ENCODE results near the gene TP53I13.

The TP53I13 gene

GRCh38 chr17:29573871-29574731, 5.6 kb downstream of the TP53I13 start:
- Histone ChIP-seq H3K27ac (ENCODE audit: low read length) (no peak overlapping the region), H3K36me3 (ENCODE audit: control insufficient read depth, insufficient read depth, low read length) (peaks cover 22% of the 10 kb centered on the region), H3K9me3 (ENCODE audit: control insufficient read depth, insufficient read depth, low read length) (no peaks in the 10 kb centered on the region), H3K4me1 (ENCODE audit: control insufficient read depth, insufficient read depth, low read length) (no peaks in the 10 kb centered on the region; the same call in 1 of the 2 replicates), H3K27me3 (ENCODE audit: control insufficient read depth, insufficient read depth, low read length) (no peaks in the 10 kb centered on the region), H3K4me3 (ENCODE audit: low read length) (no peak overlapping the region)
- DNase-seq (ENCODE audit: low read depth, low spot score): no peak
- no CpG with 5 or more reads among the region's 14 CpGs for WGBS (ENCODE audit: insufficient coverage, insufficient read length)

- H3K36me3 ChIP-seq (ENCODE audit: control insufficient read depth, insufficient read depth, low read length): peaks cover 22% of the 10 kb centered on the region
- H3K4me3 ChIP-seq (ENCODE audit: low read length): no peak overlapping the region
- no peaks in the 10 kb centered on the region for H3K27me3 ChIP-seq (ENCODE audit: control insufficient read depth, insufficient read depth, low read length)
- H3K4me1 ChIP-seq (ENCODE audit: control insufficient read depth, insufficient read depth, low read length): no peaks in the 10 kb centered on the region
- H3K27ac ChIP-seq (ENCODE audit: low read length): no peak overlapping the region
- no peak for DNase-seq (ENCODE audit: low read depth, low spot score)
- no CpG with 5 or more reads among the region's 17 CpGs for WGBS (ENCODE audit: insufficient coverage, insufficient read length)
- no peaks in the 10 kb centered on the region for H3K9me3 ChIP-seq (ENCODE audit: control insufficient read depth, insufficient read depth, low read length)
Measured at GRCh38 chr17:29574732-29575510, 6.4 kb downstream of the TP53I13 start.

GRCh38 chr17:29575511-29576213, 7.2 kb downstream of the TP53I13 start:
- Histone ChIP-seq H3K9me3 (ENCODE audit: control insufficient read depth, insufficient read depth, low read length) (no peaks in the 10 kb centered on the region), H3K4me1 (ENCODE audit: control insufficient read depth, insufficient read depth, low read length) (no peaks in the 10 kb centered on the region), H3K4me3 (ENCODE audit: low read length) (no peak overlapping the region), H3K27me3 (ENCODE audit: control insufficient read depth, insufficient read depth, low read length) (no peaks in the 10 kb centered on the region), H3K36me3 (ENCODE audit: control insufficient read depth, insufficient read depth, low read length) (peaks cover 22% of the 10 kb centered on the region), H3K27ac (ENCODE audit: low read length) (no peak overlapping the region)
- no peak for DNase-seq (ENCODE audit: low read depth, low spot score)
- no CpG with 5 or more reads among the region's 28 CpGs for WGBS (ENCODE audit: insufficient coverage, insufficient read length)

DNA sequence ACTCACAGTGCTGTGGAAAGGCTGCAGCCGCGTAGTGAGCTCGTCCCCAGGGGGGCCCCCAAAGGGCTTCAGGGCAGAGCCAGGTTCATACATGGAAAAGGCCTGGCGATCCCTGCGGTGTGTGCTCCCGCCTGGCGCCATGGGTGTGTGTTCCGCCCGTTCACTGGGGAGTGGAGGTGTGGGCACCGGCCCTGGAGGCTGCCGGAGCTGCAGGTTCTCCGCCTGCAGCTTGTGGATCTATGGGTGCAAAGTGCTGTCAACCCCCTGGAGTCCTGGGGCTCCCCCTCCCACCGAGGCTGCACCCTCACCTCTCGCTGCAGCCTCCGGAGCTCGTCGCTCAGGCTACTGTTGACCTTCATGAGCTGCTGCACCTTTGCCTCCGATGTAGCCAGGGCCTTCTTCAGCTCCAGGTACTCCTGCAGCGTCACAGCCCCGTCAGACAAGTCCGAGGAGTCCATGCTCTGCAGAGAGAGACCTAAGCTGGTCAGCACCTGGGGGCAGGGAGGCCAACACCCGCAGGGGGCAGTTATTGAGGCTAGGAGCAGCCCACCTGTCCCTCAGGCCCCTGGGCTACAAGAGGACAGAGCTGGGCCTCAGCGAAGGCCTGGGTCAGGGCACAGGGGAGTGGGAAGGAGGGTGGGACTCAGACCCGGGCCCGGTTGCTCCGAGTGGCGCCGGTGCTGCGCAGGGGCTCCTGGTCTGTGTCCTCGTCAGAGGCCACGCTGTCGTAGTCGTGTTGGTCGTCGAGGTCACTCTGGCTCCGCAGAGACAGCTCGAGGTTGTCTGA, 7.9 kb downstream of the TP53I13 start:
- Histone ChIP-seq H3K4me1 (ENCODE audit: control insufficient read depth, insufficient read depth, low read length) (no peaks in the 10 kb centered on the region), H3K4me3 (ENCODE audit: low read length) (no peak overlapping the region), H3K27ac (ENCODE audit: low read length) (no peak overlapping the region), H3K27me3 (ENCODE audit: control insufficient read depth, insufficient read depth, low read length) (no peaks in the 10 kb centered on the region), H3K9me3 (ENCODE audit: control insufficient read depth, insufficient read depth, low read length) (no peaks in the 10 kb centered on the region), H3K36me3 (ENCODE audit: control insufficient read depth, insufficient read depth, low read length) (peaks cover 22% of the 10 kb centered on the region)
- WGBS (ENCODE audit: insufficient coverage, insufficient read length): no CpG with 5 or more reads among the region's 37 CpGs
- DNase-seq (ENCODE audit: low read depth, low spot score): no peak

DNA sequence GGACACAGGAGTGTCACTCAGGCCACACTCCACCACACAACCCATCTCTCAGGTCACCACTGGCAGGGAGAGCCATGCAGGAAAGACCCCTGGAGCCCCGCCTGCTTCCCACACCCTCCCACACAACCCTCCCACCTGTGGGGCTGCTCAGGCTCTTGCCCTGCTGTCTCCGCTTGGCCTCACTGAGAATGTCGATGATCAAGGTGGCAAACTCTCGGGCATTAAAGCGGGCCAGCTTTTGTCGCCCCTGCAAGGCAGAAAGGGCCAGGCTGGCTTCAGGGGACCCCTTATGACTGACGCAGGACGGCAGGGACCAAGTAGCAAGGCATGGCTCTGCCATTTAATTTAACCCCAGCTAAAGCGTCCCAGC, 8.5 kb downstream of the TP53I13 start:
- no peaks in the 10 kb centered on the region for H3K4me1 ChIP-seq (ENCODE audit: control insufficient read depth, insufficient read depth, low read length)
- no peak overlapping the region for H3K4me3 ChIP-seq (ENCODE audit: low read length)
- no CpG with 5 or more reads among the region's 9 CpGs for WGBS (ENCODE audit: insufficient coverage, insufficient read length)
- DNase-seq (ENCODE audit: low read depth, low spot score): no peak
- H3K27me3 ChIP-seq (ENCODE audit: control insufficient read depth, insufficient read depth, low read length): no peaks in the 10 kb centered on the region
- H3K9me3 ChIP-seq (ENCODE audit: control insufficient read depth, insufficient read depth, low read length): no peaks in the 10 kb centered on the region
- peaks cover 22% of the 10 kb centered on the region for H3K36me3 ChIP-seq (ENCODE audit: control insufficient read depth, insufficient read depth, low read length)
- H3K27ac ChIP-seq (ENCODE audit: low read length): no peak overlapping the region

DNA sequence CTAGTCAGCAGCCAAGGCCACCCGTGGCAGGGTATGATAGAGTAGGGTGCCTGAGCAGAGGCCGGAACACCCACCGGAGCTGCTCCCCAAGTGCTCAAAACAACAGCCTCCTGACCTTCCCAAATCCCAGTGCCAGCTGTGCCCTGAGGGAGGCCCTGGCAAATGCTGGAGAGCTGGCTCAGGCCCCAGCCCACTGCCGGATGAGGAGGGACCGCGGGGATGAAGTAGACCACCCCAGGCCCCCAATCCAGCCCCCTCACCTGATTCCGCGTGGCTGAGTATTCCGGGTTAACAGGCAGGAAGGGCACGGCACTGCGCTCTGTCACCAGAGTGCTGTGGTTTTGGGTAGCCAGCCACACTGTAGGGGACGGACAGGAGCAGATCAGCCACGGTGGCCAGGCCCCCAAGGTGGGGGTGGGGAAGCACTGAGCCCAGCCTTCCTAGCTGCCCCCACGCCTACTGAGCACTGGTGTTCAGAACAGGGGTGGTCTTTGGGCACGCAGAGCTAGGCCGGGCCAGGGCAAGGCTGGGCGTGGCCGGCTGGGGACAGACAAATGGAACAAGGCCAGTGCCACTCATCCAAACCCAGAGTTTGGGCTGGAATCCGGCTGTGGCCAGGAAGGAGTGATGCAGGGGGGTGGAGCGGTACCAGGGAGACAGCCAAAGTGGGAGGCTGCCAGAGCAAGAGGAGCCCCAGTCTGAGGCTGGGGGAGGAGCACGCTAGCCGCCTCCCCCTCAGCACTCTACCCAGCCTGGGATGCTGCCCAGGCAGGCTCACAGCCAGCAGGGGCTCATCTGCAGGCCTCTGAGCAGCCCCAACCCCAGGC, 9.1 kb downstream of the TP53I13 start:
- Histone ChIP-seq H3K4me3 (ENCODE audit: low read length) (no peak overlapping the region), H3K9me3 (ENCODE audit: control insufficient read depth, insufficient read depth, low read length) (no peaks in the 10 kb centered on the region), H3K36me3 (ENCODE audit: control insufficient read depth, insufficient read depth, low read length) (peaks cover 22% of the 10 kb centered on the region), H3K4me1 (ENCODE audit: control insufficient read depth, insufficient read depth, low read length) (no peaks in the 10 kb centered on the region), H3K27ac (ENCODE audit: low read length) (no peak overlapping the region), H3K27me3 (ENCODE audit: control insufficient read depth, insufficient read depth, low read length) (no peaks in the 10 kb centered on the region)
- no CpG with 5 or more reads among the region's 22 CpGs for WGBS (ENCODE audit: insufficient coverage, insufficient read length)
- DNase-seq (ENCODE audit: low read depth, low spot score): no peak

DNA sequence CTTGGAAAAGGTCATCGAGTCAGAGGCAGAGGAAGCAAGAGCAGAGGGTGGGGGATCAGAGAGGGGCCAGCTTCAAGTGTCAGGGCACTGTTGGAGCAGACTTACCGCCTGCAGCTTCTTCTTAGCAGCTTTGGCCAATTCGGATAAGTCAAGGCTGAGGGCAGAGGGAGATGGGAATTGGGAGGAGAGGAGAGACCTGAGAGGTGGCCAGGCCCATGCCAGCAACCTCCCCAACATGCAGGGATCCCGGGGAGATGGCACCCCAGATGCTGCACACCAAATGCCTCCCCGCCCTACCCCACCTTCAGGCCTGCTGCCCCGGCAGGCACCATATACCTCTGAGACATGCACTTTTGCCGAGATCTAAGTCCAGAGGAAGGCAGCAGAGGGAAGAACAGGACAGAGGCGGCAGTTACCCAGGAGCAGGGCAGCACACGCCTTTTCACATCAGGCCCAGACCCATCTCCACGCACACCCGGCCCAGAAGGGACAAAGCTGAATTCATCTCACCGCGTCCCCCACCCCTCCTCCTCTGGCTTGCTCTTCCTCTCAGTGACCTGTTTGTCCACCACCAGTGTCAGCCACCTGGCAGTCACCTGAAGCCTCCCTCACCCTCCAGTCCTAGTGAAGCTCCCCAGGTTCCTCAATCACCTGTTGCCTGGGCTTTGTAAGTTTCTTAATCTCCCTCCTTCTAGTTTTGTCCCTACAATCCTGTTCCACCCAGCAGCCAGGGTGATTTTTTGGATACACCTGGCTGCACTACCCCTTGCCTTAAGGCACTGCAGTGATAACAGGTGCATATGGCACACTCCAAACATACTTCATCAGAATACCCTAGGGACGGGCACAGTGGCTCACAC, 10.4 kb downstream of the TP53I13 start:
- no CpG with 5 or more reads among the region's 14 CpGs for WGBS (ENCODE audit: insufficient coverage, insufficient read length)
- Histone ChIP-seq H3K4me1 (ENCODE audit: control insufficient read depth, insufficient read depth, low read length) (no peaks in the 10 kb centered on the region; the same call in 1 of the 2 replicates), H3K27me3 (ENCODE audit: control insufficient read depth, insufficient read depth, low read length) (no peaks in the 10 kb centered on the region), H3K27ac (ENCODE audit: low read length) (no peak overlapping the region), H3K4me3 (ENCODE audit: low read length) (no peak overlapping the region), H3K36me3 (ENCODE audit: control insufficient read depth, insufficient read depth, low read length) (peaks cover 31% of the 10 kb centered on the region), H3K9me3 (ENCODE audit: control insufficient read depth, insufficient read depth, low read length) (no peaks in the 10 kb centered on the region)
- DNase-seq (ENCODE audit: low read depth, low spot score): no peak

- peaks cover 24% of the 10 kb centered on the region for H3K36me3 ChIP-seq (ENCODE audit: control insufficient read depth, insufficient read depth, low read length)
- DNase-seq (ENCODE audit: low read depth, low spot score): no peak
- WGBS (ENCODE audit: insufficient coverage, insufficient read length): no CpG with 5 or more reads among the region's 15 CpGs
- H3K27me3 ChIP-seq (ENCODE audit: control insufficient read depth, insufficient read depth, low read length): no peaks in the 10 kb centered on the region
- H3K4me3 ChIP-seq (ENCODE audit: low read length): no peak overlapping the region
- no peaks in the 10 kb centered on the region for H3K9me3 ChIP-seq (ENCODE audit: control insufficient read depth, insufficient read depth, low read length)
- H3K4me1 ChIP-seq (ENCODE audit: control insufficient read depth, insufficient read depth, low read length): peaks cover 5% of the 10 kb centered on the region
- no peak overlapping the region for H3K27ac ChIP-seq (ENCODE audit: low read length)
Measured at GRCh38 chr17:29579866-29580771, 11.6 kb downstream of the TP53I13 start.
